GM12874 (cell line): ENCODE measurements around the gene HYCC1.

Experiments used
- TF ChIP-seq, protein P1 (sequence below): IDR thresholded peaks from 2 replicates; pipeline ENCODE4 v1.5.1; 2011; ENCODE audit warnings: low read depth, mild to moderate bottlenecking, control low read depth, low read length, moderate library complexity; ENCODE audit not compliant: insufficient read depth

The HYCC1 gene

DNA sequence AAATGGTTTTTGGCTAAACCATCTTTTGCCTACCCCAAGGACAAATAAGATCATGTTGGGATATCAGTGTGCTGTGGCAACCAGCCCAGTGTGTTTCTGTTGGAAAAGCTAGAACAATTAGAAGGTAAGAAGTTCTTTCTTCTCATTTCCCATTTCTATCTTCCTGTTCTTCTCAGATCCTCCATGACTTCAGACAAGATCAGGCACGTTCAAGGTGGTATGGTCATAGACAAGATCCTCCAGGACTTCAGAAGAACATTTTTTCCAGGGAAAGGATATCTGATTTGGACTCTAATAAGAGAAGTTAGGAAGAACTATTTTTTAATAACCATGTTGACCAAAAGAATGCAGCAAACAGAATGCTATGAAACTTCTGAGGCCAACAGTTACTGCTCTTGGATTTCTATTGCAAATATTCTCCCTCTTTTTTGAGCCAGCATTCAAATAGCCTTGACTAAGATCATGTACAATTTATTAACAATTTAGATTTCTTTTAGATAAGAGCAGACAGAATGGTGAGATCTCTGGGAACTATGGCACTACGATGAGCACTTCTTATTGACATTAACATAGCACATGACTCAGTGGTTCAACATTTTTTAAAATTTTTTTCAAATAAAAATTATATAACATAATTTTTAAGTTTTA is 15.9 kb downstream of the HYCC1 start:
- TF ChIP-seq, protein P1, sequence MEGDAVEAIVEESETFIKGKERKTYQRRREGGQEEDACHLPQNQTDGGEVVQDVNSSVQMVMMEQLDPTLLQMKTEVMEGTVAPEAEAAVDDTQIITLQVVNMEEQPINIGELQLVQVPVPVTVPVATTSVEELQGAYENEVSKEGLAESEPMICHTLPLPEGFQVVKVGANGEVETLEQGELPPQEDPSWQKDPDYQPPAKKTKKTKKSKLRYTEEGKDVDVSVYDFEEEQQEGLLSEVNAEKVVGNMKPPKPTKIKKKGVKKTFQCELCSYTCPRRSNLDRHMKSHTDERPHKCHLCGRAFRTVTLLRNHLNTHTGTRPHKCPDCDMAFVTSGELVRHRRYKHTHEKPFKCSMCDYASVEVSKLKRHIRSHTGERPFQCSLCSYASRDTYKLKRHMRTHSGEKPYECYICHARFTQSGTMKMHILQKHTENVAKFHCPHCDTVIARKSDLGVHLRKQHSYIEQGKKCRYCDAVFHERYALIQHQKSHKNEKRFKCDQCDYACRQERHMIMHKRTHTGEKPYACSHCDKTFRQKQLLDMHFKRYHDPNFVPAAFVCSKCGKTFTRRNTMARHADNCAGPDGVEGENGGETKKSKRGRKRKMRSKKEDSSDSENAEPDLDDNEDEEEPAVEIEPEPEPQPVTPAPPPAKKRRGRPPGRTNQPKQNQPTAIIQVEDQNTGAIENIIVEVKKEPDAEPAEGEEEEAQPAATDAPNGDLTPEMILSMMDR: no peak

GRCh38 chr7:22996470-22996869 is 17.5 kb downstream of the HYCC1 start:
- TF ChIP-seq, protein P1: no peak

- TF ChIP-seq, protein P1: no peak
Observed at GRCh38 chr7:22995011-22995410, 18.9 kb downstream of the HYCC1 start.

GRCh38 chr7:22992874-22993840 is 20.8 kb downstream of the HYCC1 start:
- TF ChIP-seq, protein P1: no peak

GRCh38 chr7:22990588-22990949 is 23.4 kb downstream of the HYCC1 start:
- TF ChIP-seq, protein P1: no peak

- TF ChIP-seq, protein P1: no peak
Observed at GRCh38 chr7:22989643-22990587, 24.0 kb downstream of the HYCC1 start.

GRCh38 chr7:22985436-22985835 is 28.5 kb downstream of the HYCC1 start:
- TF ChIP-seq, protein P1: no peak
